Skeletal muscle tissue (tissue), 4 donors: ENCODE data around the gene PROSER2. TPM values are rescaled to one million over a fixed set of nuclear protein-coding genes. Genes with fewer than 3 reads are reported as not detected.

ENCODE experiments used
- H3K27ac ChIP-seq: one replicate; pipeline ENCODE4 v1.7.0; 2013; ENCODE audit warnings: mild to moderate bottlenecking, low read depth, low read length, inconsistent platforms
- H3K27me3 ChIP-seq, 3 donors: one replicate each; pipeline ENCODE4 v1.7.0; 2013; ENCODE audit warnings: low read length in 3 of 3; ENCODE audit not compliant: control insufficient read depth in 3 of 3, insufficient read depth in 3 of 3
- H3K36me3 ChIP-seq, 3 donors: one replicate each; pipeline ENCODE4 v1.7.0; 2013; ENCODE audit warnings: low read length in 3 of 3; ENCODE audit not compliant: control insufficient read depth in 3 of 3, insufficient read depth in 3 of 3
- H3K4me1 ChIP-seq, 3 donors: one replicate each; pipeline ENCODE4 v1.7.0; 2013; ENCODE audit warnings: low read length in 3 of 3, mild to moderate bottlenecking in 3 of 3; ENCODE audit not compliant: control insufficient read depth in 3 of 3, insufficient read depth in 3 of 3
- H3K4me3 ChIP-seq, 3 donors: one replicate each; pipeline ENCODE4 v1.7.0; 2013; ENCODE audit warnings: low read length in 3 of 3
- H3K9ac ChIP-seq, 3 donors: one replicate each; pipeline ENCODE4 v1.7.0; 2013; ENCODE audit warnings: low read length in 3 of 3, mild to moderate bottlenecking in 3 of 3, moderate library complexity in 2 of 3, low read depth in 1 of 3
- H3K9me3 ChIP-seq, 3 donors: one replicate each; pipeline ENCODE4 v1.7.0; 2013; ENCODE audit warnings: low read length in 3 of 3; ENCODE audit not compliant: control insufficient read depth in 3 of 3
- total RNA-seq: library from RNA; depleted of rRNA; stranded (reverse); fragments of >200 nt; gene quantifications from one replicate; pipeline ENCODE4 v1.2.3, GENCODE V29; 2014
- donor health status: Osteomylitis.

PROSER2 gene
- total RNA-seq, 1 donor from 2014 or later = 1.0 TPM

GRCh38 chr10:11822026-11822756, 965 bp upstream of the PROSER2 start:
- no peak overlapping the region for H3K4me3 ChIP-seq
- no peaks in the 10 kb centered on the region for H3K9me3 ChIP-seq
- H3K27ac ChIP-seq = no peak overlapping the region
- no peaks in the 10 kb centered on the region for H3K36me3 ChIP-seq
- H3K4me1 ChIP-seq = no peaks in the 10 kb centered on the region
- no peak overlapping the region for H3K9ac ChIP-seq
- H3K27me3 ChIP-seq = peaks cover 4 to 10% (median 10%) of the 10 kb centered on the region in 3 donors

- Histone ChIP-seq H3K27ac (no peak overlapping the region), H3K9ac (peak overlapping the region in 1 of 3 donors; percentile 76), H3K4me3 (peak overlapping the region; percentile 17 to 65 (median 56)), H3K9me3 (no peaks in the 10 kb centered on the region), H3K4me1 (no peaks in the 10 kb centered on the region), H3K27me3 (peaks cover 4 to 10% (median 10%) of the 10 kb centered on the region in 3 donors), H3K36me3 (no peaks in the 10 kb centered on the region)
Measured at GRCh38 chr10:11822809-11823121, 391 bp upstream of the PROSER2 start.

GRCh38 chr10:11823989-11824346, 812 bp downstream of the PROSER2 start:
- Histone ChIP-seq H3K9me3 (no peaks in the 10 kb centered on the region), H3K9ac (peak overlapping the region in 1 of 3 donors; percentile 76), H3K4me1 (no peaks in the 10 kb centered on the region), H3K27me3 (peaks cover 4 to 10% (median 10%) of the 10 kb centered on the region in 3 donors), H3K27ac (no peak overlapping the region), H3K36me3 (no peaks in the 10 kb centered on the region), H3K4me3 (peak overlapping the region; percentile 56 to 65 (median 63))

GRCh38 chr10:11824376-11824775, 1.2 kb downstream of the PROSER2 start:
- peaks cover 4 to 10% (median 8%) of the 10 kb centered on the region in 3 donors for H3K27me3 ChIP-seq
- H3K9ac ChIP-seq = no peak overlapping the region
- H3K9me3 ChIP-seq = no peaks in the 10 kb centered on the region
- no peaks in the 10 kb centered on the region for H3K36me3 ChIP-seq
- H3K4me3 ChIP-seq = peak overlapping the region in 1 of 3 donors; percentile 63
- no peak overlapping the region for H3K27ac ChIP-seq
- no peaks in the 10 kb centered on the region for H3K4me1 ChIP-seq

GRCh38 chr10:11824825-11825224, 1.7 kb downstream of the PROSER2 start:
- Histone ChIP-seq H3K4me1 (no peaks in the 10 kb centered on the region), H3K4me3 (no peak overlapping the region), H3K9ac (no peak overlapping the region), H3K27me3 (peaks cover 4 to 10% (median 8%) of the 10 kb centered on the region in 3 donors), H3K36me3 (no peaks in the 10 kb centered on the region), H3K9me3 (no peaks in the 10 kb centered on the region), H3K27ac (no peak overlapping the region)

- no peaks in the 10 kb centered on the region for H3K9me3 ChIP-seq
- no peak overlapping the region for H3K9ac ChIP-seq
- H3K27me3 ChIP-seq = peaks cover 6 to 10% (median 8%) of the 10 kb centered on the region in 3 donors
- no peak overlapping the region for H3K4me3 ChIP-seq
- H3K36me3 ChIP-seq = no peaks in the 10 kb centered on the region
- H3K4me1 ChIP-seq = no peaks in the 10 kb centered on the region
- no peak overlapping the region for H3K27ac ChIP-seq
Measured at GRCh38 chr10:11825796-11826414, 2.7 kb downstream of the PROSER2 start.

GRCh38 chr10:11827006-11827405, 3.9 kb downstream of the PROSER2 start:
- peaks cover 6 to 10% (median 6%) of the 10 kb centered on the region in 3 donors for H3K27me3 ChIP-seq

GRCh38 chr10:11827414-11827813, 4.3 kb downstream of the PROSER2 start:
- no peak overlapping the region for H3K4me3 ChIP-seq
- H3K36me3 ChIP-seq = no peaks in the 10 kb centered on the region
- H3K27ac ChIP-seq = no peak overlapping the region
- H3K27me3 ChIP-seq = peaks cover 4 to 10% (median 6%) of the 10 kb centered on the region in 3 donors
- no peaks in the 10 kb centered on the region for H3K4me1 ChIP-seq
- no peak overlapping the region for H3K9ac ChIP-seq
- H3K9me3 ChIP-seq = no peaks in the 10 kb centered on the region

More at GRCh38 chr10:11827006-11827405, 3.9 kb downstream of the PROSER2 start:
- H3K27ac ChIP-seq = no peak overlapping the region
- no peaks in the 10 kb centered on the region for H3K4me1 ChIP-seq
- H3K4me3 ChIP-seq = no peak overlapping the region
- no peaks in the 10 kb centered on the region for H3K36me3 ChIP-seq
- no peaks in the 10 kb centered on the region for H3K9me3 ChIP-seq
- H3K9ac ChIP-seq = no peak overlapping the region

GRCh38 chr10:11828682-11829284, 5.6 kb downstream of the PROSER2 start:
- H3K4me3 ChIP-seq = no peak overlapping the region
- H3K27ac ChIP-seq = no peak overlapping the region
- H3K36me3 ChIP-seq = no peaks in the 10 kb centered on the region
- H3K4me1 ChIP-seq = no peaks in the 10 kb centered on the region
- no peaks in the 10 kb centered on the region for H3K9me3 ChIP-seq
- H3K27me3 ChIP-seq = peaks cover 2 to 10% (median 4%) of the 10 kb centered on the region in 3 donors
- no peak overlapping the region for H3K9ac ChIP-seq
